ENCODE results near the gene TFCP2L1. TPM values are rescaled to one million over a fixed set of nuclear protein-coding genes. Genes with fewer than 3 reads are reported as not detected.

The TFCP2L1 gene
- total RNA-seq, 4 donors from 2014 or later, result 3.6 to 7.9 (median 5.9) TPM

DNA sequence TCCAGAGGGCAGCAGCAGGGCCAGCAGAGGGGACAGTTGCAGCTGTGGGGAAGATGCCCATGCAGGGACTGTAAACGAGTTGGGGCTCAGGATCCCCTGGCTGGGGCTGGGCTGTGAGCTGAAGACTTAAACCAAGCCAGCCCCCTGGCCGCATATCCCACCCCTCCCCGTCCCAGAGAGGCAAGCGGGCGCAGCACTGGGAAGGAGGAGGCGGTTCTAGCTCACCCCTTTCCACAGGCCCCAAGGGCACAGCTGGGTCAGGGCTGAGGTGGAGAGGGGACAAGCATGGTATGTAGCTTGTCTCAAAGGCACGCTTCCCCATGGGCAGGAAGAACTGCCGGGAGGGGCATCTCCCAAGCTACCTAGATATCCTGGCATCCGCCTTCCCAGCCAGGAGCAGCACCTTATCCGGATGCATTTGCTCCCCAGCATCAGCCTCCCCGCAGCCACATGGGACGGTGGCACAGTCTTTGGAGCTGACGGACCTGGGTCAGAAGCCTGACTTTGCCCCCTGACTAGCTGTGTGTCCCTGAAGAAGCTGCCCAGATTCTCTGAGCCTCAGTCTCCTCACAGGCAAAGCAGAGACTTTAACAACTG is 75.9 kb downstream of the TFCP2L1 start:
- TF ChIP-seq, protein P1, sequence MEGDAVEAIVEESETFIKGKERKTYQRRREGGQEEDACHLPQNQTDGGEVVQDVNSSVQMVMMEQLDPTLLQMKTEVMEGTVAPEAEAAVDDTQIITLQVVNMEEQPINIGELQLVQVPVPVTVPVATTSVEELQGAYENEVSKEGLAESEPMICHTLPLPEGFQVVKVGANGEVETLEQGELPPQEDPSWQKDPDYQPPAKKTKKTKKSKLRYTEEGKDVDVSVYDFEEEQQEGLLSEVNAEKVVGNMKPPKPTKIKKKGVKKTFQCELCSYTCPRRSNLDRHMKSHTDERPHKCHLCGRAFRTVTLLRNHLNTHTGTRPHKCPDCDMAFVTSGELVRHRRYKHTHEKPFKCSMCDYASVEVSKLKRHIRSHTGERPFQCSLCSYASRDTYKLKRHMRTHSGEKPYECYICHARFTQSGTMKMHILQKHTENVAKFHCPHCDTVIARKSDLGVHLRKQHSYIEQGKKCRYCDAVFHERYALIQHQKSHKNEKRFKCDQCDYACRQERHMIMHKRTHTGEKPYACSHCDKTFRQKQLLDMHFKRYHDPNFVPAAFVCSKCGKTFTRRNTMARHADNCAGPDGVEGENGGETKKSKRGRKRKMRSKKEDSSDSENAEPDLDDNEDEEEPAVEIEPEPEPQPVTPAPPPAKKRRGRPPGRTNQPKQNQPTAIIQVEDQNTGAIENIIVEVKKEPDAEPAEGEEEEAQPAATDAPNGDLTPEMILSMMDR (IDR thresholded peaks at IDR 0.05; ENCODE audit: low read depth), result no peak

DNA sequence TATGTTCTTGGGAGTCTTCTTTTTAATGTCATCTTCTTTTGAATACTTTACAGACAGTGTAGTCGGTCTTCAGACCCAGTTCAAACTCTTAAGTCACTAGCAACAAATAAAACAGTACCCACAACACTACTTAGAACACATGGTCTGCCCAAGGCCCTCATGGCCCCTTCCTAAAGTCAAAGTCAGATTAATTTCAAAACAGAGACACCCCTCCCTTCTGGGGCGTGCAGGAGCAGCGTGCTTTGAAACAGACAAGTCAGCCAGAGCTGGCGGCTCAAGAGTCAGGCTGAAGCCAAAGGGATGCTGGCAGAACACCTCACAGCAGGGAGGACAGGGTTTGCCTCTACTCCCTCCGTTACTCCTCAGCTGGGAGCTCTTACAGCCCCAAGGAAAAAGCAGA is 77.5 kb downstream of the TFCP2L1 start:
- TF ChIP-seq, protein P1 (IDR thresholded peaks at IDR 0.05; ENCODE audit: low read depth), result no peak

DNA sequence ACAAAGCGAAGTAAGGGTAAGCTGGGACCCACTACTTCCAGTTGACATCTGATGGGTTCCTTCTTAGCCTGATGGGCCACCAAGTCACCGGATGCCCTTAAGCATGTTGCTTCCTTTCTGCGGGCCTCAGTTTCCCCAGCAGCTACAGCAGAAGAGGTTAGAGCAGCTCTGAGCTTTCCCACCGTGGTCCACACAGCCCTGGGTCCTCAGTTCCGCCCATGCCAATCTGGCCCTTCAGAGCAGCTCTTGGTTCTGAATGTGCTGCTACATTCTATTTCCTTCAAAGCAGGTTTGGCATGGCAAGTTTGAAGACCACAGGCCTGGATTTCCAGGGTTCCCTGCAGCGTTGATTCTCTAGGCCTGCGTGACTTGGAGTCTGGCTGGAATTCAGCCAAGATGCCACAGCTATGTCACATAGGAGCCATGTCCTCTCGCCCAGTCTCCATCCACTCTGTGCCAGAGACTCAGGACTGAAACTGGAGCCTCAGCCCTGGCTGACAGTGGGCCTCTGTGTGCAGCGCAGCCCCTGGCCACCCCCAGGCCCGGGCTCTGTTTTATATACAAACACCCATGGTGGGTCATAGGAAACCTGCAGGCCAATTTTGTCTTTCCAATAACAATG is 79.6 kb downstream of the TFCP2L1 start:
- TF ChIP-seq, protein P1 (IDR thresholded peaks at IDR 0.05; ENCODE audit: low read depth), result no peak

DNA sequence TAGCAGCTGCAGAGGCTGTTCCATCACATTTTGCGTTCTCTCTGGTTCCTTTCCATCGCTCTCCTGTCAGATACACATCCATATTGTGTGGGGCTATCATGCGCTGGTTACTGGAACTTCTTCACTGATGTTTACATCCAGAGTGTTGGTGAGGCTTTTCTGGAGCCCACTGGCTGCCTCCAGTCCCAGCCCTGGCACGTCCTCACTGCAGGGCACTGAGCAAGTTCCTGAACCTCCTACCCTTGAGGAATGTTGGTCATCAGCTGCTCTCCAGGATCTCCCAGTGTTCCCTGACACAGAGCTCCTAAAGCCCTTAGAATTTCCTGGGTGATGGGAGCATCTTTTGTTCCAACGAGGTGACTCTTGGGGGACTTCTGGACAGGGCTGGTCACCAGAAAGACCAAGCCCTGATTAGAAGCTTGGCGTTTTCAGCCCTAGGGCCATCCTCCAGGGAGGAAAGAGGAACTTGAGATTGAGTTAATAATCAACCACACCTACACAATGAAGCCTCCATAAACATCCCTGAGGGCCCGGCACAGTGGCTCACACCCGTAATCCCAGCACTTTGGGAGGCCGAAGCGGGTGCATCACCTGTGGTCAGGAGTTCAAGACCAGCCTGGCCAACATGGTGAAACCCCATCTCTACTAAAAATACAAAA is 81.3 kb downstream of the TFCP2L1 start:
- TF ChIP-seq, protein P1 (IDR thresholded peaks at IDR 0.05; ENCODE audit: low read depth), result no peak

DNA sequence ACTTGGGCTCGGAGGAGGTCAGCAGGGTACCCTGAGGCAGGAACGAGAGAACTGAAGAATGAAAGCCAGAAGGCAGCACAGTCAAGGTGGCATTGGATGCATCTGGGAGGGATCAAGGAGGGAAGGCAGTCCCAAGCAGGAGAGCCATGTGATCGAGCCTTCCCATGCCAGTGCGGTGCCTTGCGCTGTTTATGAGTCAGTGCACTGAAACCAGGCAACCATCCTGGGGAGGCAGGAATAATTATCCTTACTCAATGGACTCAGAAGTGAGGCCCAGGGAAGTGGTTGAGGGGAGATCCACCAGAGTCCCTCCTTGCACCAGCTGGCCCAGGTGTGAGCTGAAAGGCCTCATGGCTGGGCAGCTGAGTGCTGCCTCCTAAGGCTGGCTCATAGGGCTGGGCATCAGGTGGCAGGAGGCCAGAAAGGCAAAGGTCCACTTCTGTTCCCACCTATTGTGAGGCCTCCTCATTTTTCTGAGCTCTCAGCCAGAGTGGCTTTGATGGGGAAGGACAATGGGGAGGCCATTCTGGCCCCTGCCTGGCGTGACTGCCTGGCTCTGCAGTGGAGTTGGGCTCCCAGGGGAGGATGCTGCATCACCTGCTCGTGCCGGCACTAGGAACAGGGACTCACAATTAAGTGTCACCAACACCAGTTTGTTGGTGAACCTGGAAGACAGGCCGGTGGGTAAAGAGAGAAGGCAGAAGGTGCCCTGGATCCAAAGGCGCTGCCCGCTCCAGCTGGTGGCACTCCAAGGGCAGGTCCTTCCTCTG is 82.3 kb downstream of the TFCP2L1 start:
- TF ChIP-seq, protein P1 (IDR thresholded peaks at IDR 0.05; ENCODE audit: low read depth), result no peak

DNA sequence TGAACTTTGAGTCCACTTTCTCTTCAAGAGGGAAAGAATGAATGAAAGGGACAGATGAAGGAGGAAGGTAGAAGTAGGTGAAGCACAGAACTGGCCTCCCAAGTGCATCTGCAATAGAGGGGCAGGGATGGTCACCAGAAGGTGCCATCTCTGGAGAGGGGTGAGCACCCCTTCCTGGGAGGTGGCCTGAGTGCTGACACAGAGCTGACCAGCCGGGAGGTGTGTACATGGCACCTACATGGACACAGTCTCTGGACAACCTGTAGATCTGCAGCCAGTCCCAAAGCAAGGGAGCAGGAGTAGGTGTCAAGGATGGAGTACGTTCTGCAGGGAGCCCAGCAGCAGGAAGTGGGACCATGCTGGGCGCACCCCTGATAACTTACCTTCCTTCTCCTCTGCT is 83.2 kb downstream of the TFCP2L1 start:
- TF ChIP-seq, protein P1 (IDR thresholded peaks at IDR 0.05; ENCODE audit: low read depth), result no peak
